GM18498 (cell line): Measurements from ENCODE around the gene SPINK2.

Experiments
- ATAC-seq: cut with Tn5 transposase; IDR thresholded peaks from one replicate; pipeline ENCODE4 v1.9.1; 2021; ENCODE audit warnings: mild to moderate bottlenecking, moderate library complexity; ENCODE audit not compliant: unreplicated experiment

The SPINK2 gene

GRCh38 chr4:56821381-56822243 is at the start of gene SPINK2:
Gene SPINK2 (minus strand): TSS chr4:56821701. CDS start chr4:56821662, 39 bp downstream.
- peak; percentile 70 for ATAC-seq

- no peak for ATAC-seq
Measured at GRCh38 chr4:56870946-56871345, 49.4 kb upstream of the SPINK2 start.

- ATAC-seq = no peak
Measured at GRCh38 chr4:56863441-56864139, 42.1 kb upstream of the SPINK2 start.

GRCh38 chr4:56861360-56861759 is 39.9 kb upstream of the SPINK2 start:
- no peak for ATAC-seq

GRCh38 chr4:56860781-56861180 is 39.3 kb upstream of the SPINK2 start:
- no peak for ATAC-seq

- ATAC-seq = peak; percentile 60
Measured at GRCh38 chr4:56859841-56860240, 38.3 kb upstream of the SPINK2 start.

- ATAC-seq = no peak
Measured at GRCh38 chr4:56857601-56858309, 36.3 kb upstream of the SPINK2 start.

GRCh38 chr4:56856656-56857055 is 35.2 kb upstream of the SPINK2 start:
- no peak for ATAC-seq

GRCh38 chr4:56850910-56851309 is 29.4 kb upstream of the SPINK2 start:
- ATAC-seq = no peak

GRCh38 chr4:56844802-56845580 is 23.5 kb upstream of the SPINK2 start:
- ATAC-seq = no peak

GRCh38 chr4:56843421-56843899 is 22.0 kb upstream of the SPINK2 start:
- ATAC-seq = no peak

GRCh38 chr4:56840559-56840958 is 19.1 kb upstream of the SPINK2 start:
- no peak for ATAC-seq

GRCh38 chr4:56828784-56829535 is 7.5 kb upstream of the SPINK2 start:
- ATAC-seq = no peak

- ATAC-seq = no peak
Measured at GRCh38 chr4:56823933-56824600, 2.6 kb upstream of the SPINK2 start.

GRCh38 chr4:56818797-56819196 is 2.7 kb downstream of the SPINK2 start:
- no peak for ATAC-seq

- peak; percentile 80 for ATAC-seq
Measured at GRCh38 chr4:56817840-56818491, 3.5 kb downstream of the SPINK2 start.

- ATAC-seq = no peak
Measured at GRCh38 chr4:56806666-56807065, 14.8 kb downstream of the SPINK2 start.

- ATAC-seq = no peak
Measured at GRCh38 chr4:56804551-56804950, 16.9 kb downstream of the SPINK2 start.

- peak; percentile 44 for ATAC-seq
Measured at GRCh38 chr4:56803471-56803870, 18.0 kb downstream of the SPINK2 start.
